HepG2 (cell line): ENCODE results near the gene CAMK2A. TPM values are rescaled to one million over a fixed set of nuclear protein-coding genes. Genes with fewer than 3 reads are reported as not detected.

ENCODE experiments used
- ARNT2 ChIP-seq: sonication (generic); formaldehyde crosslinking; IDR thresholded peaks from 2 replicates; pipeline ENCODE4 v1.8.0; 2022; ENCODE audit warnings: mild to moderate bottlenecking, low read depth, missing genetic modification reagents, moderate library complexity
- CBFB ChIP-seq: sonication (generic); formaldehyde crosslinking; IDR thresholded peaks from 2 replicates; pipeline ENCODE4 v1.4.0; 2020; ENCODE audit warnings: missing genetic modification reagents
- CENPX ChIP-seq: sonication (generic); formaldehyde crosslinking; IDR thresholded peaks from 2 replicates; pipeline ENCODE4 v1.9.0; 2021; ENCODE audit warnings: mild to moderate bottlenecking, missing genetic modification reagents, moderate library complexity
- GPBP1L1 ChIP-seq: sonication (generic); formaldehyde crosslinking; IDR thresholded peaks from 2 replicates; pipeline ENCODE4 v1.5.0; 2020; ENCODE audit warnings: mild to moderate bottlenecking, missing genetic modification reagents
- MAFG ChIP-seq: sonication (generic); formaldehyde crosslinking; IDR thresholded peaks from 2 replicates; pipeline ENCODE4 v1.5.1; 2020; ENCODE audit warnings: mild to moderate bottlenecking, missing genetic modification reagents
- MLLT10 ChIP-seq: sonication (generic); formaldehyde crosslinking; IDR thresholded peaks from 2 replicates; pipeline ENCODE4 v1.4.0; 2020; ENCODE audit warnings: missing genetic modification reagents
- MXD4 ChIP-seq: IDR thresholded peaks from 2 replicates; pipeline ENCODE4 v1.6.1; 2016; ENCODE audit warnings: mild to moderate bottlenecking, missing biosample characterization, missing genetic modification reagents
- NCOA2 ChIP-seq: sonication (generic); formaldehyde crosslinking; IDR thresholded peaks from 2 replicates; pipeline ENCODE4 v1.8.0; 2022; ENCODE audit warnings: inconsistent platforms
- NFATC3 ChIP-seq: sonication (generic); formaldehyde crosslinking; IDR thresholded peaks from 2 replicates; pipeline ENCODE4 v1.5.1; 2020; ENCODE audit warnings: mild to moderate bottlenecking, missing genetic modification reagents
- TAF15 ChIP-seq: fragments of 200-400 bp; formaldehyde crosslinking; IDR thresholded peaks from one replicate; pipeline ENCODE4 v1.6.1; 2018; ENCODE audit warnings: mild to moderate bottlenecking, low read depth, low read length; ENCODE audit not compliant: poor library complexity, severe bottlenecking
- TBL1XR1 ChIP-seq: fragments of 150-350 bp; IDR thresholded peaks from 2 replicates; pipeline ENCODE4 v1.6.1; 2014; ENCODE audit warnings: borderline replicate concordance, low read length; ENCODE audit not compliant: partially characterized antibody
- YEATS4 ChIP-seq: sonication (generic); formaldehyde crosslinking; IDR thresholded peaks from 2 replicates; pipeline ENCODE4 v1.4.0; 2020; ENCODE audit warnings: missing genetic modification reagents, borderline replicate concordance
- ZFP36L2 ChIP-seq: sonication (generic); formaldehyde crosslinking; IDR thresholded peaks from 2 replicates; pipeline ENCODE4 v1.4.0; 2020; ENCODE audit warnings: missing genetic modification reagents
- ZGPAT ChIP-seq: IDR thresholded peaks from 2 replicates; pipeline ENCODE4 v1.6.1; 2016; ENCODE audit warnings: mild to moderate bottlenecking
- ZKSCAN1 ChIP-seq: fragments of 150-350 bp; IDR thresholded peaks from 2 replicates; pipeline ENCODE4 v1.6.1; 2014; ENCODE audit warnings: low read length
- ZNF124 ChIP-seq: sonication (generic); formaldehyde crosslinking; IDR thresholded peaks from 2 replicates; pipeline ENCODE4 v1.4.0; 2020; ENCODE audit warnings: missing genetic modification reagents
- ZNF530 ChIP-seq: sonication (generic); formaldehyde crosslinking; IDR thresholded peaks from 2 replicates; pipeline ENCODE4 v1.5.0; 2020; ENCODE audit warnings: low read depth, mild to moderate bottlenecking, missing genetic modification reagents
- ZNF552 ChIP-seq: sonication (generic); formaldehyde crosslinking; IDR thresholded peaks from 2 replicates; pipeline ENCODE4 v1.9.0; 2022; ENCODE audit warnings: missing genetic modification reagents, mild to moderate bottlenecking, borderline replicate concordance
- ZNF660 ChIP-seq: sonication (generic); formaldehyde crosslinking; IDR thresholded peaks from 2 replicates; pipeline ENCODE4 v1.5.1; 2020; ENCODE audit warnings: mild to moderate bottlenecking, low read depth, missing genetic modification reagents, borderline replicate concordance
- ZNF672 ChIP-seq: sonication (generic); formaldehyde crosslinking; IDR thresholded peaks from 2 replicates; pipeline ENCODE4 v1.8.1; 2022; ENCODE audit warnings: missing genetic modification reagents
- ZNF747 ChIP-seq: sonication (generic); formaldehyde crosslinking; IDR thresholded peaks from 2 replicates; pipeline ENCODE4 v1.8.1; 2023; ENCODE audit warnings: missing genetic modification reagents, mild to moderate bottlenecking, borderline replicate concordance
- ZNF768 ChIP-seq: sonication (generic); formaldehyde crosslinking; IDR thresholded peaks from 2 replicates; pipeline ENCODE4 v1.4.0; 2020; ENCODE audit warnings: missing genetic modification reagents
- ZNF790 ChIP-seq: sonication (generic); formaldehyde crosslinking; IDR thresholded peaks from 2 replicates; pipeline ENCODE4 v1.8.0; 2022; ENCODE audit warnings: missing genetic modification reagents, mild to moderate bottlenecking, borderline replicate concordance
- ZNF816 ChIP-seq: sonication (generic); formaldehyde crosslinking; IDR thresholded peaks from 2 replicates; pipeline ENCODE4 v1.8.0; 2022; ENCODE audit warnings: missing genetic modification reagents, mild to moderate bottlenecking, borderline replicate concordance
- polyA plus RNA-seq, 8 experiments: library from polyadenylated mRNA; depleted of rRNA in 3 of 8; stranded (reverse) in 7 of 8; unstranded in 1 of 8; fragments of >200 nt; fragmentation: Illumina TruSeq in 4 of 8; extraction: Trizol in 4 of 8; gene quantifications; 2 replicates each; pipeline versions ENCODE4 v1.2.1 to v1.2.3, GENCODE V29; 2011 to 2016; ENCODE audit warnings: low read depth in 4 of 8, missing spikeins in 1 of 8, mixed read lengths in 1 of 8; ENCODE audit not compliant: insufficient read depth in 1 of 8
- total RNA-seq, 5 experiments: library from RNA; depleted of rRNA; stranded (reverse); fragments of >200 nt; fragmentation: Illumina TruSeq; extraction: Trizol; gene quantifications; 2 replicates each; pipeline ENCODE4 v1.2.3, GENCODE V29; 2016; ENCODE audit warnings: low read depth in 1 of 5
- TF ChIP-seq, protein P1 (sequence below): sonication (generic); formaldehyde crosslinking; IDR thresholded peaks from 2 replicates; pipeline ENCODE4 v1.4.0; 2020; ENCODE audit warnings: mild to moderate bottlenecking, missing genetic modification reagents
- TF ChIP-seq, protein P2 (sequence below): sonication (generic); formaldehyde crosslinking; conservative IDR thresholded peaks from 2 replicates; pipeline ENCODE4 v1.8.0; 2022; ENCODE audit warnings: missing genetic modification reagents
- TF ChIP-seq, protein P3 (sequence below): sonication (generic); formaldehyde crosslinking; IDR thresholded peaks from 2 replicates; pipeline ENCODE4 v1.8.1; 2023; ENCODE audit warnings: missing genetic modification reagents, mild to moderate bottlenecking, borderline replicate concordance

CAMK2A gene
- total and polyA plus RNA-seq, 2 of the 13 experiments (the other 11 are each of a cell fraction or from before 2014, with no cell fraction given): 0.11 TPM; not detected in 1

DNA sequence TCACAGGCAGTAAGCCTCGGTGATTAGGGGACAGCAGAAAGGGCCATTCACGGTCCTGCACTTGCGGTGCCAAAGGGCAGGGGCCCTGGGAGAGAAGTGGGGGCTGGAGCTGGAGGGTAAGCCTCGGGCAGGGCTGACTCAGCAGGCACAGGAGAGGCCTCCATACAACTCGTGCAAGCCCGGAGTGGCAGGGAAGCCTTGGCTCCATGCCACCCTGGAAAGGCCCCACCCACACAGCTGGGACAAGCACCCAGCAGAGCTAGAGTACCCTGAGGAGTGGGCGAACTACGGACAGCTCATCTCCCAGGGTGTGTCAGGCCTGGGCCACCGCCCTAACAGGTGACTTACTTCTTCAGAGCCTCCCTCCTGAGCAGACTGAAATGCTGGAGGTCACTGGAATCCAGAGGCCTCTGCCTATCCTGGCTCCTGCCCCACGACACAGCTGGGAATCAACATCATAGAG is 5.6 kb upstream of the CAMK2A start (continued):
- TF ChIP-seq ZNF816 (CRISPR knock-in tag): no peak
- no peak for TF ChIP-seq ZNF790
- TF ChIP-seq MAFG (CRISPR knock-in tag): 0 out of 2 replicates have a peak, but pooled peaks have one; percentile 55
- TF ChIP-seq ZGPAT (CRISPR knock-in tag): no peak
- TF ChIP-seq NFATC3 (CRISPR knock-in tag): no peak
- TF ChIP-seq ZNF747 (CRISPR knock-in tag): no peak
- no peak for TF ChIP-seq TBL1XR1
- TF ChIP-seq ZNF552: no peak
- TF ChIP-seq ZNF124 (CRISPR knock-in tag): no peak
- TF ChIP-seq NCOA2 (CRISPR knock-in tag): 0 out of 2 replicates have a peak, but pooled peaks have one; percentile 11
- TF ChIP-seq ZKSCAN1: no peak
- no peak for TF ChIP-seq ARNT2 (CRISPR knock-in tag)
- TF ChIP-seq ZFP36L2: no peak
- no peak for TF ChIP-seq CENPX (CRISPR knock-in tag)
- no peak for TF ChIP-seq ZNF672 (CRISPR knock-in tag)
- TF ChIP-seq GPBP1L1: no peak
- no peak for TF ChIP-seq MLLT10 (CRISPR knock-in tag)
- no peak for TF ChIP-seq ZNF660 (CRISPR knock-in tag)
- no peak for TF ChIP-seq TAF15
- TF ChIP-seq YEATS4 (CRISPR knock-in tag): no peak
- no peak for TF ChIP-seq ZNF530 (CRISPR knock-in tag)
- TF ChIP-seq ZNF768 (CRISPR knock-in tag): no peak
- TF ChIP-seq CBFB (CRISPR knock-in tag): 0 out of 2 replicates have a peak, but pooled peaks have one; percentile 7
- TF ChIP-seq, protein P1, sequence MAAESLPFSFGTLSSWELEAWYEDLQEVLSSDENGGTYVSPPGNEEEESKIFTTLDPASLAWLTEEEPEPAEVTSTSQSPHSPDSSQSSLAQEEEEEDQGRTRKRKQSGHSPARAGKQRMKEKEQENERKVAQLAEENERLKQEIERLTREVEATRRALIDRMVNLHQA: no peak
- TF ChIP-seq, protein P2, sequence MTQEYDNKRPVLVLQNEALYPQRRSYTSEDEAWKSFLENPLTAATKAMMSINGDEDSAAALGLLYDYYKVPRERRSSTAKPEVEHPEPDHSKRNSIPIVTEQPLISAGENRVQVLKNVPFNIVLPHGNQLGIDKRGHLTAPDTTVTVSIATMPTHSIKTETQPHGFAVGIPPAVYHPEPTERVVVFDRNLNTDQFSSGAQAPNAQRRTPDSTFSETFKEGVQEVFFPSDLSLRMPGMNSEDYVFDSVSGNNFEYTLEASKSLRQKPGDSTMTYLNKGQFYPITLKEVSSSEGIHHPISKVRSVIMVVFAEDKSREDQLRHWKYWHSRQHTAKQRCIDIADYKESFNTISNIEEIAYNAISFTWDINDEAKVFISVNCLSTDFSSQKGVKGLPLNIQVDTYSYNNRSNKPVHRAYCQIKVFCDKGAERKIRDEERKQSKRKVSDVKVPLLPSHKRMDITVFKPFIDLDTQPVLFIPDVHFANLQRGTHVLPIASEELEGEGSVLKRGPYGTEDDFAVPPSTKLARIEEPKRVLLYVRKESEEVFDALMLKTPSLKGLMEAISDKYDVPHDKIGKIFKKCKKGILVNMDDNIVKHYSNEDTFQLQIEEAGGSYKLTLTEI (CRISPR knock-in tag): no peak
- TF ChIP-seq MXD4 (CRISPR knock-in tag): no peak
- TF ChIP-seq, protein P3, sequence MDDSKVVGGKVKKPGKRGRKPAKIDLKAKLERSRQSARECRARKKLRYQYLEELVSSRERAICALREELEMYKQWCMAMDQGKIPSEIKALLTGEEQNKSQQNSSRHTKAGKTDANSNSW: no peak
